GM13976 (cell line): ENCODE measurements around the gene UCHL1.
A peak's percentile ranks its signal among the peaks of the same experiment; 100 is the strongest.

Source experiments
- DNase-seq: peaks from one replicate; pipeline ENCODE4 v3.0.0; 2012; ENCODE audit warnings: low spot score
- CTCF ChIP-seq: IDR thresholded peaks from 2 replicates; pipeline ENCODE4 v1.5.1; 2012; ENCODE audit warnings: borderline replicate concordance, mild to moderate bottlenecking; ENCODE audit not compliant: insufficient read depth; ENCODE audit errors: extremely low read depth, missing control alignments, control extremely low read depth
- in situ Hi-C: fragments of 300-500 bp; cut with MboI; formaldehyde crosslinking; loops from one replicate; pipeline ENCODE4 v1.12.0; 2022; ENCODE audit warnings: low sequenced_read_pairs, mixed read lengths, inconsistent platforms; ENCODE audit not compliant: unreplicated experiment

UCHL1 gene

GRCh38 chr4:41256131-41256739, 493 bp upstream of the UCHL1 start:
- no peak for TF ChIP-seq CTCF
- in situ Hi-C loops: no loop called here
- DNase-seq: no peak

GRCh38 chr4:41257257-41257901, 651 bp downstream of the UCHL1 start:
- peak; percentile 49 for DNase-seq
- TF ChIP-seq CTCF: no peak
- in situ Hi-C loops: no loop called here

GRCh38 chr4:41257906-41258305, 1.2 kb downstream of the UCHL1 start:
- in situ Hi-C loops: no loop called here
- no peak for TF ChIP-seq CTCF
- no peak for DNase-seq

- TF ChIP-seq CTCF: no peak
- in situ Hi-C loops: no loop called here
- no peak for DNase-seq
Observed at GRCh38 chr4:41258783-41259182, 2.1 kb downstream of the UCHL1 start.

GRCh38 chr4:41260116-41260733, 3.5 kb downstream of the UCHL1 start:
- in situ Hi-C loops: no loop called here
- no peak for TF ChIP-seq CTCF
- no peak for DNase-seq

GRCh38 chr4:41262198-41262597, 5.5 kb downstream of the UCHL1 start:
- in situ Hi-C loops: no loop called here
- no peak for TF ChIP-seq CTCF
- DNase-seq: no peak
